Embryonic facial prominence (tissue), 1 donor: ENCODE measurements around the gene AIFM2.
"Not testable (repeated sequence)": the region's sequence is repeated elsewhere in the genome, so short reads cannot be mapped to it uniquely, and the experiment has no call there.

Source experiments
- DNase-seq: peaks from one replicate; pipeline ENCODE4 v3.0.0-alpha.2; 2016; ENCODE audit errors: extremely low spot score

AIFM2 gene

GRCh38 chr10:70093335-70093944, 39.2 kb downstream of the AIFM2 start:
- no peak for DNase-seq

- DNase-seq = no peak
Observed at GRCh38 chr10:70092389-70092718, 40.3 kb downstream of the AIFM2 start.

DNA sequence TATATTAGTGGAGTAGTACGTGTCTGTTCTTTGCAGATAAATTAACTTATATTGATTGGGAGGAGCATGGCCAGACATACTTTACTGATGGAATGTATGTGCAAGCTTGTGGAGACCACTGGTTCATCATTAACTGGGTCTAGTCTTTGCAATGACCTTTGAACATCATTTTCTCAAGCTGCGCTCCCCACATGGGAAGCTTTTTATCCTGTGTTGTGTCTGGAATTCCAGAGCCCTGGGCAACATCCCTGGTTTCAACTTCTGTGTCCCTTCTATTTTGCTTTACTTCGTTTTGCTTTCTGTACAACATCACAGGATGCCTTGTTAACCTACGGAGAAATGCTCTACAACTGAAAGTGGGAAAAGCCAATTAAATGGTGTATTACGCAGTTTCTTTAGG, 41.7 kb downstream of the AIFM2 start:
- DNase-seq = no peak

- DNase-seq = no peak
Observed at GRCh38 chr10:70090013-70090412, 42.6 kb downstream of the AIFM2 start.

DNA sequence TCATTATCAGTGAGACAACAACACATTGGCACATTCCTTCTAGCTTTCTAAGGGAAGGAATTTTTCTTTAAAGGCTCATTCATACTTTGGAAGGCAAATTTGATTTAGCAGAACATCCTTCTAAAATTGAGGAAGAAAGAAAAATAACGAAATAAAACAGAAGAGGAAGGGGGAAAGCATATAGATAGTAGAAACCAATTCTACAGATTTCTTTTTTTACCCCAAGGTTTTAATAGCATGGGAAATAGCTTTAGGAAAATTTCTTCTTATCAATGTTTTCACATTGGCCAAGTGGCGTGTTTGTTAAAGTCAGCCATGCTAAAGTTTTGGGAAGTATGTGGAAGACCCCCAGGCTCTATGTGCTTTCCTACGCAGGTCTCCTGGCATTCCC, 44.3 kb downstream of the AIFM2 start:
- no peak for DNase-seq

GRCh38 chr10:70087616-70088307, 44.9 kb downstream of the AIFM2 start:
- DNase-seq = no peak

- DNase-seq = no peak
Observed at GRCh38 chr10:70085975-70086613, 46.5 kb downstream of the AIFM2 start.

DNA sequence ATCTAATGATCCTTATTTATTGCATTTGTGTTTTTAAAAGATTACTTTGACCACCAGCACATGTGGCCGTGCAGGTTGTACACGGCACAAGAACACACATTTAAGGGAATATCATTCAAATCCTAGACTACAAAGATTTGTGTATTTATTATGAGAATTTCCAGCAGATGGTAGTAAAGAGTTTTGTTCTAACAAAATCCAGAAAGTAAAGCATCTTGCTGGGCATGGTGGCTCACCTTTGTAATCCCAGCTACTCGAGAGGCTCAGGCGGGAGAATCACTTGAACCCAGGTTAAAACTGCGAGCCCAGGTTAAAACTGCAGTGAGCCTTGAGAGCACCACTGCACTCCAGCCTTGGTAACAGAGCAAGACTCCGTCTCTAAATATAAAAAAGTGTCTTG, 48.4 kb downstream of the AIFM2 start:
- no peak for DNase-seq

DNA sequence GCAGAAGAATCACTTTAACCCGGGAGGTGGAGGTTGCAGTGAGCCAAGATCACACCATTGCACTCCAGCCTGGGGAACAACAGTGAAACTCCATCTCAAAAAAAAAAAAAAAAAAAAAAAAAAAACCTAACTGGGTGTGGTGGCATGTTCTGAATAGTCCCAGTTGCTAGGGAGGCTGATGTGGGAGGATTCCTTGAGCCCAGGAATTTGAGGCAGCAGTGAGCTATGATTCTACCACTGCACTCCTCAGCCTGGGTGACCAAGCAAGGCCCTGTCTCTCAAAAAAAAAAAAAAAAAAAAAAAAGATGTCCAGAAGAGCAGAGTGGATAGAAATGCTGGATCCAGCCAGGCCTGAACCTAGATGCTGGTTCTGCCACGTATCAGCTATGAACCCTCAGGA, 51.8 kb downstream of the AIFM2 start:
- not testable (repeated sequence) for DNase-seq

DNA sequence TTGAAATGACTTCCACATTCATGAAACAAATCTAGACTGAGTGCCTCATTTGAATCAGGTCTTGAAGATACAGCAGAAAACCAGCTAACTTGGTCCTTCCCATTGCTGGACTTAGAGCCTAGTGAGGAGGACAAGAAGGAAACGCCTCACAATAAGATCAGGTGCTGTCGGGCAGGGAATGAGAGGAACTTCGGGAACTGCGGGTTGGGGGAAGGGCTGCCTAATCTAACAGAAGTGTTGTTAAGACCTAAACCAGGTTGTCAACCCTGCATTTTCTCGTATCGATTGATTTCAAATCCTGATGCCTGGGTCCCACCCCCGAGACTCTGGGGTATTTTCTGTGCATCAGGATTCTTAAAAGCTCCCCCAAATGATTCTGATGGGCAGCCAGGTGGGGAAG, 53.7 kb downstream of the AIFM2 start:
- DNase-seq = no peak

- no peak for DNase-seq
Observed at GRCh38 chr10:70078329-70078728, 54.3 kb downstream of the AIFM2 start.

GRCh38 chr10:70074971-70075370, 57.7 kb downstream of the AIFM2 start:
- no peak for DNase-seq

DNA sequence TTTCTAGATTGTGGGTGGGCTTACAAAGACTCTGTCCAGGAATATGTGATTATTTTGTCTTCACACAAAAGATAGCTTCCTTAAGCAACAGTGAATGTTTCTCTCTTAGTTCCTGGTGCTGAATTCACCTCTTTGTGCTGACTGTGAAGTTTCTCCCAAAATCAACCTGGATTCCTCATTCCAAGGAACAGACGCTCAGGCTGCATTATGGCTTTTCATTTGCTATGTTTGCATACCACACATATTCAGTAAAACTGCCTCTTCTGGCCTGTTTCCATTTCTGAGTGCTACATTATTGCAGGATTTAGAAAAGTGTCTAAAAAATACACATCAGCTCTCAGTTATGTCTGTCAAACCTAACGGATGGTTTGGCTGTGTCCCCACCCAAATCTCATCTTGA, 58.5 kb downstream of the AIFM2 start:
- no peak for DNase-seq

DNA sequence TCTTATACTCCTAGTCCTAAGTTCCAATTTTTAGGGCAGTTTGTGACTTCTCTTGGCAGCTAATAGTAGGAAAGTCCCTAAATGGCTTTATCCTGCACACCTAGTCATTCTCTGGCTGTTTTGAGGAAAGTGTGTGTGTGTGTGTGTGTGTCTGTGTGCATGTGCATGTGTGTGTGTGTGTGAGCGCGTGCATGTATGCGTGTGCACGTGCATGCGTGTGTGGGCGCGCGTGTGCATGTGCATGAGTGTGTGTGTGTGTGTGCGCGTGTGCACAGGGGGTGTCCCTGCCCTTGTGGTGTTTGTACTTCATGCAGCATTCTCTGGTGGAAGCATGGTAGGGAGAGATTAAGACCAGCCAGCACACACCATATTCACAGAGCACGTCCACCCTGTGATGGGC, 61.8 kb downstream of the AIFM2 start:
- DNase-seq = no peak

- no peak for DNase-seq
Observed at GRCh38 chr10:70069346-70069745, 63.3 kb downstream of the AIFM2 start.

GRCh38 chr10:70068925-70069324, 63.7 kb downstream of the AIFM2 start:
- DNase-seq = no peak

GRCh38 chr10:70067586-70067985, 65.0 kb downstream of the AIFM2 start:
- no peak for DNase-seq

GRCh38 chr10:70066190-70066589, 66.4 kb downstream of the AIFM2 start:
- DNase-seq = no peak

GRCh38 chr10:70064486-70064885, 68.1 kb downstream of the AIFM2 start:
- no peak for DNase-seq

DNA sequence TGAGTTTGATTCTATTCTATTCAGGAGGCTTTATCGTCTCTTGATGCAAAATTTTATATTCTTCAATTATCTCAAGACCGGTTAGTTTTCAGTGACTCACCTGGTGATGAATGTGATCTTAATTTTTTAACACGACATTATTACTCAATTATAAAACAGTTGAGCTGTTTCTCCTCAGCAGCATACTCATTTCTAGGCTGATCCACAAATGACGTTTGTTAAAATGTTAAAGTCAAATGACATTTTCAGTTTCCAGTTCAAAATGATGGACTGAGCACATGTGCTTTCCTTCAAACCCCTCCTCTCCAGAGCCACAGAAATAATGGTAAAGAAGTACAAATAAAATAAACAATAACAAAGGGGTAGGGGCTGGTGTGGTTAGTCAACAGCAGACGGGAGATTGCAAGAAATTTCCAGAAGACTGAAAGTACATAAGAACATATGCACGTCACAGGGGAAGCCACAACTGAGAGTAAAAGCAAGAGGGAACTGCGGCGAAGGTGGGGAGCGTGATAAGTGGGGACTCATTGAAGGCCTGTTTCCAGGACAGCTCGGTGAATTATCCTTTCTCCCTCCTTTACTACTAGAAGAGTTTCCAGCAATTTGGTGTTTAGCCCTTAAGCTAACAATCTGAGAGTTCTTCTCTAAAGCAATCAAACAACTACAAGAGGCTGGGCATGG, 69.1 kb downstream of the AIFM2 start:
- no peak for DNase-seq
